ENCODE data around the gene DENND2D.

DNA sequence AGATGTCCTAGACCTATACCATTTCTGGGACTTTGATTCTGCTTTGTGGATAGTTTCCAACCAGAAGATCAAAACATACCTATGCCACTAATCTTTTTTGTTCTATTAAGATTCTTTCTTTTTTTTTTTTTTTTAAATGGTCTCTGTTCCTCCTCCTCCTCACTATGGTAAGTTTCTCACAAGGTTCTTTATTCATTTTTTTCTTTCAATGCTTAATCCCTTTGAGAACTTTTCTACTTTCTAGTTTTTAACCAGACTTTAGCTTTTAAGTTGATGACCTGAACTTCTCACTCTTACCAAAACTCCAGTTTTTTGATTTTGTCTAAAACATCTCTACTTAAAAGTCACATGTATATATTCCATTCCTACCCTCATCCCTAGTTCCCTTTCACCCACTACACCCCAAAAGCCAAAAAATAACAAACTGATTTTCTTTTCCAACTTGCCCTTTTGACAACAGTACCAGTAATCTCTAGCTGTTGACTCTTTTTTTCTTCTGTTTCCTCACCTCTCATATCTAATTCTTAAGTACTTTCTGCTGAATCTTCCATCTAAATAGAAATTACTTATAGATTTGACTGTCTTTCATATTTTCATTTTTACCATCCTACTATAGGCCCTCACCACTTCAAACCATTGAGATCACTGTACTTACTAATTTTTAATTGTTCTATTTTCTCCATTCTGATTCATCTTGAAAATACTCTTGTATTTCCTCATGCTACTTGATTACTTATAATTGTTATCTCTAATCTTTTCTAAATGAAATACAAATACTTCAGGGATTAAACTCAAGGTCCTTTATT lies 54.3 kb downstream of the DENND2D start:
- TF ChIP-seq, protein P1, sequence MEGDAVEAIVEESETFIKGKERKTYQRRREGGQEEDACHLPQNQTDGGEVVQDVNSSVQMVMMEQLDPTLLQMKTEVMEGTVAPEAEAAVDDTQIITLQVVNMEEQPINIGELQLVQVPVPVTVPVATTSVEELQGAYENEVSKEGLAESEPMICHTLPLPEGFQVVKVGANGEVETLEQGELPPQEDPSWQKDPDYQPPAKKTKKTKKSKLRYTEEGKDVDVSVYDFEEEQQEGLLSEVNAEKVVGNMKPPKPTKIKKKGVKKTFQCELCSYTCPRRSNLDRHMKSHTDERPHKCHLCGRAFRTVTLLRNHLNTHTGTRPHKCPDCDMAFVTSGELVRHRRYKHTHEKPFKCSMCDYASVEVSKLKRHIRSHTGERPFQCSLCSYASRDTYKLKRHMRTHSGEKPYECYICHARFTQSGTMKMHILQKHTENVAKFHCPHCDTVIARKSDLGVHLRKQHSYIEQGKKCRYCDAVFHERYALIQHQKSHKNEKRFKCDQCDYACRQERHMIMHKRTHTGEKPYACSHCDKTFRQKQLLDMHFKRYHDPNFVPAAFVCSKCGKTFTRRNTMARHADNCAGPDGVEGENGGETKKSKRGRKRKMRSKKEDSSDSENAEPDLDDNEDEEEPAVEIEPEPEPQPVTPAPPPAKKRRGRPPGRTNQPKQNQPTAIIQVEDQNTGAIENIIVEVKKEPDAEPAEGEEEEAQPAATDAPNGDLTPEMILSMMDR (IDR thresholded peaks at IDR 0.05), result no peak
- TF ChIP-seq POLR2A (IDR thresholded peaks at IDR 0.05), result no peak
